Stimulated activated CD4-positive, alpha-beta T cell treated with anti-CD3 and anti-CD28 coated beads, TNF-alpha, amount 100 ng/mL, for 24 hours (primary cell): Measurements from ENCODE around the gene IFT81.
"Not testable (repeated sequence)": the region's sequence is repeated elsewhere in the genome, so short reads cannot be mapped to it uniquely, and the experiment has no call there.

Source experiments
- DNase-seq, 3 experiments: peaks; one replicate each; pipeline ENCODE4 v3.0.0-alpha.2; 2020; ENCODE audit warnings: low read depth in 3 of 3

IFT81 gene

GRCh38 chr12:110124269-110124995 lies at the start of gene IFT81:
IFT81 (plus strand) TSS chr12:110124357; CDS start chr12:110127381, 3,024 bp downstream.
- DNase-seq = peak; percentile 93 to 96 (median 94)

GRCh38 chr12:110075880-110076279 lies 48.3 kb upstream of the IFT81 start:
- DNase-seq = no peak

- no peak for DNase-seq
Measured at GRCh38 chr12:110077800-110078199, 46.4 kb upstream of the IFT81 start.

GRCh38 chr12:110079477-110080400 lies 44.4 kb upstream of the IFT81 start:
- DNase-seq = peak; percentile 41 to 63 (median 49)

- no peak for DNase-seq
Measured at GRCh38 chr12:110080410-110080809, 43.7 kb upstream of the IFT81 start.

- DNase-seq = no peak
Measured at GRCh38 chr12:110084314-110085015, 39.7 kb upstream of the IFT81 start.

GRCh38 chr12:110088216-110088615 lies 35.9 kb upstream of the IFT81 start:
- not testable (repeated sequence) for DNase-seq

- DNase-seq = no peak
Measured at GRCh38 chr12:110088936-110089335, 35.2 kb upstream of the IFT81 start.

- DNase-seq = no peak
Measured at GRCh38 chr12:110090266-110091135, 33.7 kb upstream of the IFT81 start.

GRCh38 chr12:110091136-110091711 lies 32.9 kb upstream of the IFT81 start:
- no peak for DNase-seq

- no peak for DNase-seq
Measured at GRCh38 chr12:110093631-110094311, 30.4 kb upstream of the IFT81 start.

GRCh38 chr12:110100315-110100970 lies 23.7 kb upstream of the IFT81 start:
- DNase-seq = peak; percentile 29 to 51 (median 48)

GRCh38 chr12:110102255-110102654 lies 21.9 kb upstream of the IFT81 start:
- peak in 2 of 3 experiments; percentile 8 to 42 for DNase-seq

- DNase-seq = no peak
Measured at GRCh38 chr12:110104188-110105094, 19.7 kb upstream of the IFT81 start.

GRCh38 chr12:110105159-110105558 lies 19.0 kb upstream of the IFT81 start:
- no peak for DNase-seq

- no peak for DNase-seq
Measured at GRCh38 chr12:110105986-110106385, 18.2 kb upstream of the IFT81 start.

GRCh38 chr12:110107369-110108281 lies 16.5 kb upstream of the IFT81 start:
- no peak for DNase-seq
